Endothelial cell of umbilical vein (primary cell): Measurements from ENCODE around the gene SIX4. TPM values are rescaled to one million over a fixed set of nuclear protein-coding genes. Genes with fewer than 3 reads are reported as not detected.

Experiments
- BruUV-seq: library from RNA; stranded (reverse); fragments of 400-500 nt; replicated peaks from 2 replicates; lab custom pipeline; 2021; lab: Mats Ljungman, UMichigan
- CTCF ChIA-PET: fragments of 300-600, 350-600 bp; sonication (Branson Sonifier 250); formaldehyde crosslinking; loops from one replicate; lab custom pipeline; 2021; ENCODE audit warnings: antibody characterized with exemption, inconsistent platforms; lab: Charles Lee
- POLR2A ChIA-PET: fragments of 300-600, 350-600 bp; sonication (Branson Sonifier 250); formaldehyde crosslinking; loops from one replicate; lab custom pipeline; 2021; ENCODE audit warnings: antibody characterized with exemption, inconsistent platforms; lab: Charles Lee
- DNase-seq: peaks from one replicate; pipeline ENCODE4 v3.0.0-alpha.2; 2011; ENCODE audit warnings: low read depth, low spot score
- FAIRE-seq: peaks from 2 replicates; lab custom pipeline; 2011; peaks lifted over from hg19 to GRCh38; lab: Jason Lieb, UNC
- H2AFZ ChIP-seq: 2 replicates; pipeline ENCODE4 v1.6.0; 2012; ENCODE audit warnings: low read depth, low read length, control low read depth, inconsistent platforms
- H3K27ac ChIP-seq: 2 replicates; pipeline ENCODE4 v1.5.1; 2011; ENCODE audit warnings: low read depth, mild to moderate bottlenecking, control low read depth, low read length, moderate library complexity; ENCODE audit not compliant: insufficient read depth
- H3K27me3 ChIP-seq, 2 experiments: 2 replicates each; pipeline versions ENCODE4 v1.6.0 to v1.6.1; 2011; ENCODE audit warnings: low read length in 2 of 2, mixed read lengths in 1 of 2; ENCODE audit not compliant: control insufficient read depth in 2 of 2, insufficient read depth in 2 of 2
- H3K36me3 ChIP-seq, 2 experiments: 2 replicates in 1 of 2; 3 replicates in 1 of 2; pipeline ENCODE4 v1.5.1; 2011; ENCODE audit warnings: low read length in 2 of 2, mild to moderate bottlenecking in 1 of 2, moderate library complexity in 1 of 2; ENCODE audit not compliant: control insufficient read depth in 2 of 2, insufficient read depth in 2 of 2; ENCODE audit errors: extremely low read depth in 1 of 2
- H3K4me1 ChIP-seq: 3 replicates; pipeline ENCODE4 v1.5.1; 2011; ENCODE audit warnings: mild to moderate bottlenecking, low read length; ENCODE audit not compliant: control insufficient read depth, insufficient read depth; ENCODE audit errors: extremely low read depth
- H3K4me2 ChIP-seq: 2 replicates; pipeline ENCODE4 v1.6.1; 2011; ENCODE audit warnings: low read length, control low read depth, mixed read lengths; ENCODE audit not compliant: insufficient read depth
- H3K4me3 ChIP-seq, 3 experiments: fragments of 200-600 bp in 1 of 3; sonication (generic), shearing (Covaris generic) in 1 of 3; replicated peaks in 1 of 3; 2 replicates each; pipeline ENCODE4 v1.5.1; 2011 to 2016; ENCODE audit warnings: control low read depth in 3 of 3, low read length in 3 of 3, mild to moderate bottlenecking in 2 of 3, inconsistent platforms in 1 of 3, low read depth in 1 of 3, moderate library complexity in 1 of 3; ENCODE audit not compliant: insufficient read depth in 1 of 3
- H3K79me2 ChIP-seq: 2 replicates; pipeline ENCODE4 v1.6.0; 2012; ENCODE audit warnings: low read length, inconsistent platforms; ENCODE audit not compliant: control insufficient read depth, insufficient read depth
- H3K9ac ChIP-seq: replicated peaks from 2 replicates; pipeline ENCODE3; 2011; ENCODE audit warnings: low read length, control low read depth; ENCODE audit not compliant: insufficient read depth; ENCODE audit errors: extremely low read depth
- H3K9me1 ChIP-seq: replicated peaks from 3 replicates; pipeline ENCODE4 v1.6.0; 2011; ENCODE audit warnings: mild to moderate bottlenecking, low read length; ENCODE audit not compliant: control insufficient read depth, insufficient read depth; ENCODE audit errors: extremely low read depth
- H3K9me3 ChIP-seq: replicated peaks from 2 replicates; pipeline ENCODE4 v1.5.1; 2012; ENCODE audit warnings: low read length, inconsistent platforms; ENCODE audit not compliant: control insufficient read depth, insufficient read depth
- H4K20me1 ChIP-seq: replicated peaks from 2 replicates; pipeline ENCODE3; 2011; ENCODE audit warnings: mild to moderate bottlenecking, low read length; ENCODE audit not compliant: control insufficient read depth, insufficient read depth; ENCODE audit errors: extremely low read depth
- CTCF ChIP-seq, 2 donors: IDR thresholded peaks; 1 replicate in 1 of 2; 2 replicates in 1 of 2; pipeline ENCODE4 v1.5.1; 2011; ENCODE audit warnings: low read length in 2 of 2, mild to moderate bottlenecking in 2 of 2, moderate library complexity in 2 of 2, control low read depth in 1 of 2, inconsistent platforms in 1 of 2, low read depth in 1 of 2; ENCODE audit not compliant: insufficient read depth in 1 of 2; ENCODE audit errors: extremely low read depth in 1 of 2
- EZH2 ChIP-seq: IDR thresholded peaks from 2 replicates; pipeline ENCODE4 v1.6.1; 2012; ENCODE audit warnings: borderline replicate concordance, low read depth, mild to moderate bottlenecking, moderate library complexity, low read length, inconsistent platforms; ENCODE audit not compliant: severe bottlenecking
- FOS ChIP-seq: IDR thresholded peaks from 2 replicates; pipeline ENCODE4 v1.6.1; 2011; ENCODE audit warnings: mild to moderate bottlenecking, low read length, moderate library complexity, borderline replicate concordance; ENCODE audit not compliant: insufficient read depth
- GATA2 ChIP-seq: IDR thresholded peaks from 2 replicates; pipeline ENCODE4 v1.7.0; 2011; ENCODE audit warnings: low read depth, mild to moderate bottlenecking, moderate library complexity, mixed read lengths, low read length; ENCODE audit not compliant: insufficient read length, insufficient read depth
- JUN ChIP-seq: IDR thresholded peaks from 2 replicates; pipeline ENCODE4 v1.6.1; 2011; ENCODE audit warnings: borderline replicate concordance, low read depth; ENCODE audit not compliant: insufficient read length, insufficient read depth
- MAX ChIP-seq: IDR thresholded peaks from 2 replicates; pipeline ENCODE4 v1.6.1; 2011; ENCODE audit not compliant: insufficient read depth, insufficient read length
- MYC ChIP-seq: IDR thresholded peaks from one replicate; pipeline ENCODE4 v1.6.1; 2011; ENCODE audit warnings: mild to moderate bottlenecking, low read depth, low read length
- POLR2A ChIP-seq: IDR thresholded peaks from 2 replicates; pipeline ENCODE4 v1.6.1; 2012; ENCODE audit warnings: low read depth, mild to moderate bottlenecking, control low read depth, low read length
- POLR2AphosphoS5 ChIP-seq: IDR thresholded peaks from 2 replicates; pipeline ENCODE4 v1.6.1; 2012; ENCODE audit warnings: low read depth, mild to moderate bottlenecking, control low read depth, low read length, moderate library complexity; ENCODE audit not compliant: insufficient read depth
- dilution Hi-C: fragments of 300-500 bp; cut with MboI; formaldehyde crosslinking; loops from one replicate; pipeline ENCODE4 v1.15.0; 2019; ENCODE audit warnings: low sequenced_read_pairs; ENCODE audit not compliant: extremely low pct_ligation_motif_present
- intact Hi-C: fragments of 100-400 bp; cut with micrococcal nuclease; formaldehyde crosslinking; loops from one replicate; pipeline ENCODE4 v1.10.0; 2022
- polyA plus RNA-seq, 4 experiments: library from polyadenylated mRNA; depleted of rRNA in 3 of 4; stranded (reverse) in 3 of 4; unstranded in 1 of 4; fragments of >200 nt; gene quantifications; 2 replicates each; pipeline versions ENCODE4 v1.2.1 to v1.2.3, GENCODE V29; 2011 to 2012; ENCODE audit warnings: missing spikeins in 1 of 4
- total RNA-seq: library from RNA; stranded (reverse); gene quantifications from 2 replicates; pipeline ENCODE4 v1.2.3, GENCODE V29; 2021

Gene SIX4
- total and polyA plus RNA-seq, 2 donors (not counting 3 experiments of a cell fraction or from before 2014, with no cell fraction given), result 1.8 to 4.7 TPM

DNA sequence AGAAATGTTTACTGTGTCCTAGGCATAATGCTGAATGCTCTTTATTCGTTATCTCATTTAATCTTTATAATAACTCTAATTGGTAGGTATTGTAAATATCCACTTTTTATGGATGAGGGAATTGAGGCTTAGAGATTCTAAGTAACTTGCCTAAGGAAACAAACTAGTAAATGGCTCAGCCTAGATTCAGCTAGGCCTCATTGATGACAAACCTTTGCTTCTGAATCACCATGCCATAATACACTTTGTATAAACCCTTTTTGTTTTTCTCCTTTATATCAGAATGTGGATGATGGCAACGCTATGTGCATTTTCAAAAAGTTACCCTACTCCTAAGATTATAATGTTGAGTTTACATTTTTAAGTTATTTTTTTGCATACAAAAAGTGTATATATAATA, 44.5 kb upstream of the SIX4 start:
- POLR2A ChIA-PET, result no interaction called here
- no peak for FAIRE-seq
- TF ChIP-seq POLR2AphosphoS5, result no peak
- TF ChIP-seq EZH2, result no peak
- no peak for TF ChIP-seq CTCF (IDR thresholded peaks at IDR 0.05; ENCODE audit: extremely low read depth in 1 of 2, insufficient read depth in 1 of 2, low read depth in 1 of 2, low read length in 2 of 2)
- no peak for TF ChIP-seq MAX
- no peak for TF ChIP-seq FOS
- TF ChIP-seq JUN, result no peak
- no peak for TF ChIP-seq GATA2
- no peak for TF ChIP-seq MYC
- no peak for TF ChIP-seq POLR2A

More for the DNA sequence above, 44.5 kb upstream of the SIX4 start:
- Histone ChIP-seq H3K9me3 (no peaks in the 10 kb centered on the region), H3K4me2 (no peak overlapping the region), H3K79me2 (peaks cover 24% of the 10 kb centered on the region), H2AFZ (no peak overlapping the region), H3K27me3 (no peaks in the 10 kb centered on the region), H3K9me1 (no peaks in the 10 kb centered on the region), H3K9ac (no peak overlapping the region), H3K4me1 (no peaks in the 10 kb centered on the region), H3K36me3 (no peaks in the 10 kb centered on the region), H3K4me3 (no peak overlapping the region), H3K27ac (no peak overlapping the region), H4K20me1 (peaks cover 3% of the 10 kb centered on the region)
- intact Hi-C loops (no loop called here), dilution Hi-C loops (no loop called here)
- CTCF ChIA-PET, result no interaction called here
- BruUV-seq, result no TSS peak
- DNase-seq, result no peak
